GM19452 (cell line): ENCODE results near the gene ZNF575.

Experiments used
- ATAC-seq: cut with Tn5 transposase; IDR thresholded peaks from one replicate; pipeline ENCODE4 v1.9.1; 2021; ENCODE audit not compliant: unreplicated experiment

ZNF575 gene

GRCh38 chr19:43569657-43570056 lies 36.7 kb downstream of the ZNF575 start:
- ATAC-seq: no peak

DNA sequence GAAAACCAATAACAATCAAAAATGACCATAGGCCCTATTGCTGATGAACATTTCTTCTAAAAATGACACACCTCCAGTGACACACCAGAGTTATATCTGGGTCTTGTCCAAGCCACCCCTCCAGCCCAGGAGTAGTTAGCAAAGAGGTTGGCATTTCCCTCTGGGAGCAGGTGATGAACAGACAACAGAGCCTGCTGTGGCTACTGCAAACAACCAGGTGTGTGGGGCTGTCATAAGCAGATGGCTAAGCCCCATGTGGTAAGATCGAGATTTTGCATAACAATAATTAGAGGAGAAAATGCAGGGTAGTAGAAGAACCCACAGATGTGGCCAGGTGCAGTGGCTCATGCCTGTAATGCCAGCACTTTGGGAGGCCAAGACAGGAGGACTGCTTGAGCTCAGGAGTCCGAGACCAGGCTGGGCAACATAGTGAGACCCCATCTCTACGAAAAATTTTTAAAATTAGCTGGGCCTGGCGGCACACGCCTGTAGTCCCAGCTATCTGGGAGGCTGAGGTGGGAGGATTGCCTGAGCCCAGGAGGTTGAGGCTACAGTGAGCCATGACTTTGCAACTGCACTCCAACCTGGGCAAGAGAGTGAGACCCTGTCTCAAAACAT lies 37.3 kb downstream of the ZNF575 start:
- ATAC-seq: no peak

- ATAC-seq: no peak
These were observed 39.2 kb downstream of the ZNF575 start for GRCh38 chr19:43572171-43572588.

- ATAC-seq: no peak
These were observed 41.6 kb downstream of the ZNF575 start for GRCh38 chr19:43574424-43575155.

- ATAC-seq: peak; percentile 96
These were observed 42.4 kb downstream of the ZNF575 start, which contains the start of the genes PINLYP and XRCC1 for GRCh38 chr19:43575156-43575950. Gene PINLYP, plus strand, starts transcription at chr19:43575801. Its CDS starts 1,391 bp downstream, at chr19:43577192. Gene XRCC1, minus strand, starts transcription at chr19:43575527. Its CDS starts 69 bp downstream, at chr19:43575458.

GRCh38 chr19:43575955-43576878 lies 43.2 kb downstream of the ZNF575 start:
- no peak for ATAC-seq

- no peak for ATAC-seq
These were observed 45.8 kb downstream of the ZNF575 start for GRCh38 chr19:43578787-43579186.

DNA sequence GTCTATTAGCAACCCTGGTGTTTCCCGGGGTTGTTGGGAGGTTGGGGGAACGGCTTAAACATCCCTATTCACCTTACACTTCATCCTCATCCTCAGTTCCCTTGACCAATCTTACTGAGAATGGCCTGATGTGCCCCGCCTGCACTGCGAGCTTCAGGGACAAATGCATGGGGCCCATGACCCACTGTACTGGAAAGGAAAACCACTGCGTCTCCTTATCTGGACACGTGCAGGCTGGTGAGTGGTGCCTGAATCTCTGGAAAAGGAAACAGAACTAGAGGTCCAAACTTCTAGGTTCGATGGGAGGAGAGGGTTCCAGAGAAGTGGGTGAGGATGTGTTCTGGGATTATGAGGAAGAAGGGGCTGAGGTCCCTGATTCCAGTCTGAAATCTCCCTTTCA lies 48.5 kb downstream of the ZNF575 start:
- no peak for ATAC-seq

DNA sequence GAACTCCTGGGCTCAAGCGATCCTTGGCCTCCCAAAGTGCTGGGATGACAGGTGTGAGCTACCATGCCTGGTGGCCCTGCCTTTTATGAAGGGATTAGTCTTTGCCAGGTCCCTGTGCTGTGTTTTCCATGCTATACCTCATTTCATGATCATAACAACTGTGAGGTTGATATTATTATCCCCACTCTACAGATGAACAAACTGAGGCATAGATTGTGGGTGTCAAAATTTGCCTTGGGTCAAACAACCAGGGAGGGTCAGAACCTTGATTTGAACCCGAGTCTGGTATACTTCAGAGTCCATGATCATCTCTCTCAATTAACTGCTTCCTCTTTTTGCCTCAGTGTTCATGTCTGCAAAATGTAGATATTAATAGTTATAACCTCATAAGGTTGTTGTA lies 49.5 kb downstream of the ZNF575 start:
- no peak for ATAC-seq

DNA sequence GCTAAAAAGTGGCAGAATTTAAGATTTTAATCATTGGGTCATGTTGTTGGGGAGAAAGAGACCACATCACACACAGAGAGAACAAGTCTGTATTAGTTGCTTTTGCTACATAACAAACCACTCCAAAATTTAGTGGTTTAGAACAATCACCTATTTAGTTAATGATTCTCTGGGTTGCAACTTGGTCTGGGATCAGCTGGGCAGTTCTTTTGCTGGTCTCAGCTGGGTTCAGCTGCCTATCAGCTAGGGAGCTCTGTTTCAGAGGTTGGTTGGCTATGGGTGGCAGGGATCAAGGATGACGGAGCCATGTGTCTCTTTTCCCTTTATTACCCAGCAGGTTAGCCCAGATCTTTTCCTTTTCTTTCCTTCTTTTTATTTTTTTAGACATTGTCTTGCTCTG lies 51.5 kb downstream of the ZNF575 start:
- no peak for ATAC-seq
